GM06990 (cell line): ENCODE data around the gene CDCA5.

ENCODE experiments used
- DNase-seq: peaks from one replicate; pipeline ENCODE4 v3.0.0-alpha.2; 2011; ENCODE audit not compliant: insufficient read length; ENCODE audit errors: extremely low read depth
- H3K27me3 ChIP-seq: replicated peaks from 2 replicates; pipeline ENCODE4 v1.6.0; 2011; ENCODE audit warnings: low read length; ENCODE audit not compliant: control insufficient read depth, insufficient read depth
- H3K36me3 ChIP-seq: 2 replicates; pipeline ENCODE4 v1.5.1; 2011; ENCODE audit warnings: low read length; ENCODE audit not compliant: control insufficient read depth, insufficient read depth
- H3K4me3 ChIP-seq: replicated peaks from 2 replicates; pipeline ENCODE4 v1.5.1; 2011; ENCODE audit warnings: low read depth, mild to moderate bottlenecking, control low read depth, low read length
- TF ChIP-seq, protein P1 (sequence below): IDR thresholded peaks from 2 replicates; pipeline ENCODE4 v1.5.1; 2011; ENCODE audit warnings: low read length, control low read depth, mild to moderate bottlenecking, inconsistent platforms; ENCODE audit not compliant: insufficient read depth, poor library complexity, severe bottlenecking

CDCA5 gene

DNA sequence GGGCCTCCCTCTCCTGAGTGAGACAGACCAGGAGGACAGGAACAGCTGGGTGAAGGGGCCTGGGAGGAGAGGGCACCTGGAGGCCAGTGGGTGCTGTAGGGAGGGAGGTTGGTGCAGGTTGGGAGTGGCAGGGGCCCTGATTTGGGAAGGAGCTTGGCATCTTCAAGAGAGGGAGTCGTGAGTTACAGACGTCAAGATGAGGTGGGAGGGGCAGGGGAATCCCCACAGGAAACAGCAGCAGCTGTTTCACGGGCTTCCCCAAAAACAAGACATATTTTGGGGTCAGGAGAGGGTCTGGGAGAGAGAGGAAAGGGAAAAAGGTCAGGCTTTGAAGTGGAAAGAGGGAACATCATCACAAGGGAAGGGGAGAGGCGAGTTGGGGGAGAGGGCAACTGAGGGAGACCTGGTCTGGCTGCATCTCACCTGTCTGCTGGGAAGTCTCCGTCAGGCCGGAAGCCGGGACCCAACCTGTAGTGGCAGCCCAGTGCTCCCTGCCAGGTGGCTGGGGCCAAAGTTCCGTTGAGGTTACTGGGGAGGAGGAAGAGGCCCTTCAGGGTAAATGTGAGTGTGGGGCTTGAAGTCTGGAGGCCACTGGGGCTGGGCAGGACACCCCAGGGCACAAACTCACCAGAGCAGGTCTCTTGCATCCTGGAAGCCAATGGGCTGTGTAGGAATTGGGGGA lies 29.9 kb downstream of the CDCA5 start:
- TF ChIP-seq, protein P1, sequence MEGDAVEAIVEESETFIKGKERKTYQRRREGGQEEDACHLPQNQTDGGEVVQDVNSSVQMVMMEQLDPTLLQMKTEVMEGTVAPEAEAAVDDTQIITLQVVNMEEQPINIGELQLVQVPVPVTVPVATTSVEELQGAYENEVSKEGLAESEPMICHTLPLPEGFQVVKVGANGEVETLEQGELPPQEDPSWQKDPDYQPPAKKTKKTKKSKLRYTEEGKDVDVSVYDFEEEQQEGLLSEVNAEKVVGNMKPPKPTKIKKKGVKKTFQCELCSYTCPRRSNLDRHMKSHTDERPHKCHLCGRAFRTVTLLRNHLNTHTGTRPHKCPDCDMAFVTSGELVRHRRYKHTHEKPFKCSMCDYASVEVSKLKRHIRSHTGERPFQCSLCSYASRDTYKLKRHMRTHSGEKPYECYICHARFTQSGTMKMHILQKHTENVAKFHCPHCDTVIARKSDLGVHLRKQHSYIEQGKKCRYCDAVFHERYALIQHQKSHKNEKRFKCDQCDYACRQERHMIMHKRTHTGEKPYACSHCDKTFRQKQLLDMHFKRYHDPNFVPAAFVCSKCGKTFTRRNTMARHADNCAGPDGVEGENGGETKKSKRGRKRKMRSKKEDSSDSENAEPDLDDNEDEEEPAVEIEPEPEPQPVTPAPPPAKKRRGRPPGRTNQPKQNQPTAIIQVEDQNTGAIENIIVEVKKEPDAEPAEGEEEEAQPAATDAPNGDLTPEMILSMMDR, result no peak
- H3K4me3 ChIP-seq, result no peak overlapping the region
- no peak for DNase-seq
- H3K27me3 ChIP-seq, result no peaks in the 10 kb centered on the region
- no peaks in the 10 kb centered on the region for H3K36me3 ChIP-seq

DNA sequence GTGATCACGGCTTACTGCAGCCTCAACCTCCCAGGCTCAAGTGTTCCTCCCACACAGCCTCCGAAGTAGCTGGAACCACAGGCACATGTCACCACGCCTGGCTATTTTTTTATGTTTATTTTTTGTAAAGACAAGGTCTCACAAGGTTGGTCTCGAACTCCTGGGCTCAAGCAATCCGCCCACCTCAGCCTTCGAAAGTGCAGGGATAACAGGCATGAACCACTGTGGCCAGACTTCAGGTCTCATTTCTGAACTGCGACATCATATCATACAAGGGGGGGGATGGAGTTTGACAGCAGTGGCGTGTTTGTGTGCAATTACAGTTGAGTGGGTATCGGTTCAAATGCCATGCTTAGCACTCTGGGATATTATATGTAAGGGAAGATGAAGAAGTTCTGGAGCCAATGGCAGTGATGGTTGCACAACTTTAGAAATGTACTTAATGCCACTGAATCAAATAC lies 32.4 kb downstream of the CDCA5 start:
- DNase-seq, result no peak
- Histone ChIP-seq H3K36me3 (no peaks in the 10 kb centered on the region), H3K27me3 (no peaks in the 10 kb centered on the region), H3K4me3 (no peak overlapping the region)
- TF ChIP-seq, protein P1, result no peak

DNA sequence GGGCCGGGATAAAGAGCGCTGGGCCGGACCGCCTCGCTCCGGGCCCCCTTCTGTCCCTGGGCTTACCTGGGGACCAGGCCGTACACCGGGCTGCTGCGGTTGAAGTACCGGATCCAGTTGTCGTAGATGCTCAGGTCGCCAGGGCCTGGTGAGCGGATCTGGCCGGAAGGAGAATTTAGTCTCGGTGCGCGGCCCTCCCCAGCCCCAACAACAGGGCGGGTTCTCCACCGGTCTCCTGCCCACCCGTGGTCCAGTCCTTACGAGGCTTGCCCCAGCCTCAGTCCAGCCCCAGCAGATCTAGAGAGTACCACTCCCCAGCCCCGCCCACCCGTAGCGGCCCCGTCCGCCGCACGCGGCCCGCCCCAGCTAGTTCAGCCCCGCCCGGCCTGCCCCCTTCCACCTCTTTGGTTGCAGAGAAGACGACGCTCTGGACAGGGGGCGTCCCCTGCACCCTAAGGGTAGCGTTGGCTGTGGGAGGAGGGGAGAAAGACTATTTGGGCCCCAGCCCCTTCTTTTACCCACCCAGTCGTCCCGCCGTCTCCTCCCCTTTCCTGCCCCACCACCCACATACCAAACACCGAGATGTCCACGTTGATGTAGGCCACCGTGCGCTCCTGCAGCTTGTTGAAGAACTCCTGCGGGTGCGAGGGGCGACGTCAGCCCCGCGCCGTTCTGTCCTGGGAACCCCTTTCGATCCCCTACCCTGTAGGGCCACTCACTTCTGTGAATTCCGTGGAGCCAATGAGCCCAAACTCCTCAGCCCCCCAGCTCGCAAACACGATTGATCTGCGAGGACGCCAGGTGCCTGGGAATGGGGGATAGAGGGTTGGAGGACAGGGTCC lies 36.0 kb downstream of the CDCA5 start:
- Histone ChIP-seq H3K27me3 (no peaks in the 10 kb centered on the region), H3K4me3 (peak overlapping the region; percentile 17), H3K36me3 (peaks cover 9% of the 10 kb centered on the region)
- TF ChIP-seq, protein P1, result no peak
- DNase-seq, result no peak

DNA sequence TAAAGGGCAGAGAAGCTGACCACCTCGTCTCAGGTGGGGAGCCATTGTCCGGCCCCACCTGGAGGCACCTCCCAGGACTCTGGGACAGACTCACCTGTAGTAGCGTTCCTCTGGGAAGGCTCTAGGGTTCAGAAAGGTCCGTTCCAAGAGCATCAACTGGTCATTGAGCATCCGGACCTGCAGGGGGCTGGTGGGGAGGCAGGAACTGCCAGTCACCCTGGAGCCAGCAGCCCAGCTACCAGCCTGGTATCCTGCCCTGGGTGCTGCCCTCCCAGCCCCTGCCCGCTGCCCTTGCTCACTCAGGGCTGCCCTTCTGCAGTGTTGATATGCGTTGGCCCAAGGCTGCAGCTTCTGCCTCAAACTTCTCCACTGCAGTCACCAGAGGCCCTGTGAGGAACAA lies 38.1 kb downstream of the CDCA5 start:
- no peak overlapping the region for H3K4me3 ChIP-seq
- DNase-seq, result no peak
- TF ChIP-seq, protein P1, result no peak
- peaks cover 9% of the 10 kb centered on the region for H3K36me3 ChIP-seq
- no peaks in the 10 kb centered on the region for H3K27me3 ChIP-seq

DNA sequence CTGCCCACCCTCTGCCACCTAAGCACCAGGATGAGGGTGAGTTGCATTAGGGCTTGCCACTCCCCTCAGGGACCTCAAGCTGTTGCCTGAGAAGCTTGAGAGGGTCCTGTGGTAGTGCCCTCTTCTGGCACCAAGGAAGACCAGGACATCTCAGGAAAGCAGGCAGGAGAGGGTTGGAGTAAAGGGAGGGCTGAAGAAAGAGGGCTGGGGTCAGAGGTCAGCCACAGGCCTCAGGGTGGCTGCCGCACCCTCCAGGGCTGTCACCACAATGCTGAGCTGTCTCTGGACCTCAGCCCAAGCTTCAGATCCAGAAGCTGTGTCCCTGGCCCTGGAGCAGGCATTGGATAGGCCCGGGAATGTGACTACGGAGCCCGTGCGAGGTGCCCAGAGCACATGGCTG lies 38.8 kb downstream of the CDCA5 start:
- H3K36me3 ChIP-seq, result peaks cover 9% of the 10 kb centered on the region
- H3K27me3 ChIP-seq, result no peaks in the 10 kb centered on the region
- H3K4me3 ChIP-seq, result no peak overlapping the region
- TF ChIP-seq, protein P1, result no peak
- DNase-seq, result no peak
